HepG2 (cell line): ENCODE measurements around the gene METRN. TPM values are rescaled to one million over a fixed set of nuclear protein-coding genes. Genes with fewer than 3 reads are reported as not detected.

Experiments
- CBFB ChIP-seq: sonication (generic); formaldehyde crosslinking; IDR thresholded peaks from 2 replicates; pipeline ENCODE4 v1.4.0; 2020; ENCODE audit warnings: missing genetic modification reagents
- ETV5 ChIP-seq: IDR thresholded peaks from 2 replicates; pipeline ENCODE4 v1.6.1; 2018; ENCODE audit warnings: missing biosample characterization, missing genetic modification reagents, inconsistent platforms, borderline replicate concordance
- GTF3A ChIP-seq: sonication (generic); formaldehyde crosslinking; conservative IDR thresholded peaks from 2 replicates; pipeline ENCODE4 v1.4.0; 2020; ENCODE audit warnings: mild to moderate bottlenecking, missing genetic modification reagents
- PHF5A ChIP-seq: IDR thresholded peaks from one replicate; pipeline ENCODE4 v1.6.1; 2018; ENCODE audit warnings: low read depth, missing genetic modification reagents; ENCODE audit not compliant: unreplicated experiment
- POLR2G ChIP-seq: fragments of 200-400 bp; formaldehyde crosslinking; IDR thresholded peaks from 2 replicates; pipeline ENCODE4 v1.6.1; 2018; ENCODE audit warnings: mild to moderate bottlenecking, low read depth, low read length, moderate library complexity
- SIX1 ChIP-seq: sonication (generic); formaldehyde crosslinking; IDR thresholded peaks from 2 replicates; pipeline ENCODE4 v1.4.0; 2020; ENCODE audit warnings: missing genetic modification reagents, borderline replicate concordance
- SNRNP70 ChIP-seq: fragments of 200-400 bp; formaldehyde crosslinking; IDR thresholded peaks from 2 replicates; pipeline ENCODE4 v1.6.1; 2017; ENCODE audit warnings: mild to moderate bottlenecking, low read depth, low read length, moderate library complexity
- TEAD3 ChIP-seq: optimal IDR thresholded peaks from 2 replicates; pipeline ENCODE3; 2016; ENCODE audit warnings: borderline replicate concordance
- THRA ChIP-seq: sonication (generic); formaldehyde crosslinking; IDR thresholded peaks from 2 replicates; pipeline ENCODE4 v1.4.0; 2020; ENCODE audit warnings: missing genetic modification reagents, borderline replicate concordance
- U2AF2 ChIP-seq: fragments of 200-400 bp; formaldehyde crosslinking; IDR thresholded peaks from 2 replicates; pipeline ENCODE4 v1.6.1; 2017; ENCODE audit warnings: low read depth, mild to moderate bottlenecking, low read length
- ZNF44 ChIP-seq: sonication (generic); formaldehyde crosslinking; IDR thresholded peaks from 2 replicates; pipeline ENCODE4 v1.5.1; 2020; ENCODE audit warnings: mild to moderate bottlenecking, missing genetic modification reagents
- ZNF724P ChIP-seq: sonication (generic); formaldehyde crosslinking; IDR thresholded peaks from 2 replicates; pipeline ENCODE4 v1.8.0; 2022; ENCODE audit warnings: missing genetic modification reagents, borderline replicate concordance
- ZNF841 ChIP-seq: sonication (generic); formaldehyde crosslinking; IDR thresholded peaks from 2 replicates; pipeline ENCODE4 v1.8.1; 2023; ENCODE audit warnings: missing genetic modification reagents, borderline replicate concordance
- polyA plus RNA-seq, 8 experiments: library from polyadenylated mRNA; depleted of rRNA in 3 of 8; stranded (reverse) in 7 of 8; unstranded in 1 of 8; fragments of >200 nt; fragmentation: Illumina TruSeq in 4 of 8; extraction: Trizol in 4 of 8; gene quantifications; 2 replicates each; pipeline versions ENCODE4 v1.2.1 to v1.2.3, GENCODE V29; 2011 to 2016; ENCODE audit warnings: low read depth in 4 of 8, missing spikeins in 1 of 8, mixed read lengths in 1 of 8; ENCODE audit not compliant: insufficient read depth in 1 of 8
- total RNA-seq, 5 experiments: library from RNA; depleted of rRNA; stranded (reverse); fragments of >200 nt; fragmentation: Illumina TruSeq; extraction: Trizol; gene quantifications; 2 replicates each; pipeline ENCODE4 v1.2.3, GENCODE V29; 2016; ENCODE audit warnings: low read depth in 1 of 5
- TF ChIP-seq, protein P1 (sequence below): sonication (generic); formaldehyde crosslinking; IDR thresholded peaks from 2 replicates; pipeline ENCODE4 v1.8.1; 2022; ENCODE audit warnings: low read depth, mild to moderate bottlenecking, missing genetic modification reagents
- TF ChIP-seq, protein P2 (sequence below): sonication (generic); formaldehyde crosslinking; IDR thresholded peaks from 2 replicates; pipeline ENCODE4 v1.4.0; 2020; ENCODE audit warnings: mild to moderate bottlenecking, missing genetic modification reagents, borderline replicate concordance
- TF ChIP-seq, protein P3 (sequence below): sonication (generic); formaldehyde crosslinking; IDR thresholded peaks from 2 replicates; pipeline ENCODE4 v1.9.0; 2021; ENCODE audit warnings: missing genetic modification reagents, mild to moderate bottlenecking, borderline replicate concordance

The METRN gene
- total and polyA plus RNA-seq, 2 of the 13 experiments (the other 11 are each of a cell fraction or from before 2014, with no cell fraction given), result 25.5 to 46.1 TPM

GRCh38 chr16:678858-679813, 35.8 kb upstream of the METRN start (continued):
- TF ChIP-seq POLR2G (peak; percentile 20; the same call in 1 of the 2 replicates), THRA (CRISPR knock-in tag) (0 out of 2 replicates have a peak, but pooled peaks have one; percentile 5), U2AF2 (no peak), CBFB (CRISPR knock-in tag) (no peak), ZNF724P (no peak), ETV5 (CRISPR knock-in tag) (peak; percentile 76; the same call in 1 of the 2 replicates), ZNF44 (CRISPR knock-in tag) (no peak), SIX1 (no peak), PHF5A (CRISPR knock-in tag) (no peak), ZNF841 (CRISPR knock-in tag) (no peak), SNRNP70 (no peak), TEAD3 (CRISPR knock-in tag) (no peak), GTF3A (CRISPR knock-in tag) (no peak)
- TF ChIP-seq, protein P1, sequence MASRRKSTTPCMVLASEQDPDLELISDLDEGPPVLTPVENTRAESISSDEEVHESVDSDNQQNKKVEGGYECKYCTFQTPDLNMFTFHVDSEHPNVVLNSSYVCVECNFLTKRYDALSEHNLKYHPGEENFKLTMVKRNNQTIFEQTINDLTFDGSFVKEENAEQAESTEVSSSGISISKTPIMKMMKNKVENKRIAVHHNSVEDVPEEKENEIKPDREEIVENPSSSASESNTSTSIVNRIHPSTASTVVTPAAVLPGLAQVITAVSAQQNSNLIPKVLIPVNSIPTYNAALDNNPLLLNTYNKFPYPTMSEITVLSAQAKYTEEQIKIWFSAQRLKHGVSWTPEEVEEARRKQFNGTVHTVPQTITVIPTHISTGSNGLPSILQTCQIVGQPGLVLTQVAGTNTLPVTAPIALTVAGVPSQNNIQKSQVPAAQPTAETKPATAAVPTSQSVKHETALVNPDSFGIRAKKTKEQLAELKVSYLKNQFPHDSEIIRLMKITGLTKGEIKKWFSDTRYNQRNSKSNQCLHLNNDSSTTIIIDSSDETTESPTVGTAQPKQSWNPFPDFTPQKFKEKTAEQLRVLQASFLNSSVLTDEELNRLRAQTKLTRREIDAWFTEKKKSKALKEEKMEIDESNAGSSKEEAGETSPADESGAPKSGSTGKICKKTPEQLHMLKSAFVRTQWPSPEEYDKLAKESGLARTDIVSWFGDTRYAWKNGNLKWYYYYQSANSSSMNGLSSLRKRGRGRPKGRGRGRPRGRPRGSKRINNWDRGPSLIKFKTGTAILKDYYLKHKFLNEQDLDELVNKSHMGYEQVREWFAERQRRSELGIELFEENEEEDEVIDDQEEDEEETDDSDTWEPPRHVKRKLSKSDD (CRISPR knock-in tag), result no peak
- TF ChIP-seq, protein P2, sequence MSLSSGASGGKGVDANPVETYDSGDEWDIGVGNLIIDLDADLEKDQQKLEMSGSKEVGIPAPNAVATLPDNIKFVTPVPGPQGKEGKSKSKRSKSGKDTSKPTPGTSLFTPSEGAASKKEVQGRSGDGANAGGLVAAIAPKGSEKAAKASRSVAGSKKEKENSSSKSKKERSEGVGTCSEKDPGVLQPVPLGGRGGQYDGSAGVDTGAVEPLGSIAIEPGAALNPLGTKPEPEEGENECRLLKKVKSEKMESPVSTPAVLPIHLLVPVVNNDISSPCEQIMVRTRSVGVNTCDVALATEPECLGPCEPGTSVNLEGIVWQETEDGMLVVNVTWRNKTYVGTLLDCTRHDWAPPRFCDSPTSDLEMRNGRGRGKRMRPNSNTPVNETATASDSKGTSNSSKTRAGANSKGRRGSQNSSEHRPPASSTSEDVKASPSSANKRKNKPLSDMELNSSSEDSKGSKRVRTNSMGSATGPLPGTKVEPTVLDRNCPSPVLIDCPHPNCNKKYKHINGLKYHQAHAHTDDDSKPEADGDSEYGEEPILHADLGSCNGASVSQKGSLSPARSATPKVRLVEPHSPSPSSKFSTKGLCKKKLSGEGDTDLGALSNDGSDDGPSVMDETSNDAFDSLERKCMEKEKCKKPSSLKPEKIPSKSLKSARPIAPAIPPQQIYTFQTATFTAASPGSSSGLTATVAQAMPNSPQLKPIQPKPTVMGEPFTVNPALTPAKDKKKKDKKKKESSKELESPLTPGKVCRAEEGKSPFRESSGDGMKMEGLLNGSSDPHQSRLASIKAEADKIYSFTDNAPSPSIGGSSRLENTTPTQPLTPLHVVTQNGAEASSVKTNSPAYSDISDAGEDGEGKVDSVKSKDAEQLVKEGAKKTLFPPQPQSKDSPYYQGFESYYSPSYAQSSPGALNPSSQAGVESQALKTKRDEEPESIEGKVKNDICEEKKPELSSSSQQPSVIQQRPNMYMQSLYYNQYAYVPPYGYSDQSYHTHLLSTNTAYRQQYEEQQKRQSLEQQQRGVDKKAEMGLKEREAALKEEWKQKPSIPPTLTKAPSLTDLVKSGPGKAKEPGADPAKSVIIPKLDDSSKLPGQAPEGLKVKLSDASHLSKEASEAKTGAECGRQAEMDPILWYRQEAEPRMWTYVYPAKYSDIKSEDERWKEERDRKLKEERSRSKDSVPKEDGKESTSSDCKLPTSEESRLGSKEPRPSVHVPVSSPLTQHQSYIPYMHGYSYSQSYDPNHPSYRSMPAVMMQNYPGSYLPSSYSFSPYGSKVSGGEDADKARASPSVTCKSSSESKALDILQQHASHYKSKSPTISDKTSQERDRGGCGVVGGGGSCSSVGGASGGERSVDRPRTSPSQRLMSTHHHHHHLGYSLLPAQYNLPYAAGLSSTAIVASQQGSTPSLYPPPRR (CRISPR knock-in tag), result no peak
- TF ChIP-seq, protein P3, sequence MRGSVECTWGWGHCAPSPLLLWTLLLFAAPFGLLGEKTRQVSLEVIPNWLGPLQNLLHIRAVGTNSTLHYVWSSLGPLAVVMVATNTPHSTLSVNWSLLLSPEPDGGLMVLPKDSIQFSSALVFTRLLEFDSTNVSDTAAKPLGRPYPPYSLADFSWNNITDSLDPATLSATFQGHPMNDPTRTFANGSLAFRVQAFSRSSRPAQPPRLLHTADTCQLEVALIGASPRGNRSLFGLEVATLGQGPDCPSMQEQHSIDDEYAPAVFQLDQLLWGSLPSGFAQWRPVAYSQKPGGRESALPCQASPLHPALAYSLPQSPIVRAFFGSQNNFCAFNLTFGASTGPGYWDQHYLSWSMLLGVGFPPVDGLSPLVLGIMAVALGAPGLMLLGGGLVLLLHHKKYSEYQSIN (CRISPR knock-in tag), result no peak
